HepG2 (cell line): ENCODE data around the gene ZNF669. TPM values are rescaled to one million over a fixed set of nuclear protein-coding genes. Genes with fewer than 3 reads are reported as not detected.
"Not testable (repeated sequence)": the region's sequence is repeated elsewhere in the genome, so short reads cannot be mapped to it uniquely, and the experiment has no call there.

ENCODE experiments used
- ATAC-seq: fragments of 200-7000 bp; cut with Tn5 transposase; 3 replicates; pipeline ENCODE4 v1.9.1; 2020; ENCODE audit warnings: mild to moderate bottlenecking, moderate library complexity
- BruUV-seq: library from RNA; stranded (reverse); fragments of 400-500 nt; replicated peaks from 2 replicates; lab custom pipeline; 2021; lab: Mats Ljungman, UMichigan
- CTCF ChIA-PET: fragments of 300-600 bp; formaldehyde crosslinking; extraction: SDS; loops from one replicate; lab custom pipeline; 2021; ENCODE audit warnings: low total read pairs, inconsistent platforms, low intra/inter-chr PET ratio; lab: Yijun Ruan, JAX
- POLR2A ChIA-PET: fragments of 350-600 bp; sonication (Branson Sonifier 250); formaldehyde crosslinking; loops from one replicate; lab custom pipeline; 2020; ENCODE audit warnings: antibody characterized with exemption, inconsistent platforms; lab: Yijun Ruan, JAX
- DNase-seq: peaks from one replicate; pipeline ENCODE4 v3.0.0-alpha.2; 2015; ENCODE audit warnings: low spot score
- FAIRE-seq: peaks from 3 replicates; lab custom pipeline; 2011; peaks lifted over from hg19 to GRCh38; lab: Jason Lieb, UNC
- H2AFZ ChIP-seq: one replicate; pipeline ENCODE4 v1.6.1; 2011; ENCODE audit warnings: low read length, inconsistent platforms
- H3K27ac ChIP-seq: fragments of 300-600 bp; 3 replicates; pipeline ENCODE4 v1.8.0; 2011; ENCODE audit warnings: mixed run types, mild to moderate bottlenecking, mixed read lengths, low read length, inconsistent platforms; ENCODE audit not compliant: insufficient read depth; ENCODE audit errors: extremely low read length
- H3K27me3 ChIP-seq, 2 experiments: fragments of 200-600 bp in 1 of 2; 2 replicates in 1 of 2; 3 replicates in 1 of 2; pipeline versions ENCODE4 v1.6.0 to v1.8.0; 2011; ENCODE audit warnings: low read length in 2 of 2, mild to moderate bottlenecking in 2 of 2, moderate library complexity in 2 of 2, inconsistent platforms in 1 of 2; ENCODE audit not compliant: insufficient read depth in 2 of 2, control insufficient read depth in 1 of 2
- H3K36me3 ChIP-seq, 2 experiments: fragments of 200-600 bp in 1 of 2; replicated peaks in 1 of 2; 2 replicates in 1 of 2; 3 replicates in 1 of 2; pipeline versions ENCODE4 v1.5.1 to v1.8.0; 2011; ENCODE audit warnings: low read length in 2 of 2, inconsistent platforms in 1 of 2; ENCODE audit not compliant: insufficient read depth in 2 of 2, control insufficient read depth in 1 of 2
- H3K4me1 ChIP-seq: 2 replicates; pipeline ENCODE4 v1.5.1; 2012; ENCODE audit warnings: low read length, inconsistent platforms; ENCODE audit not compliant: insufficient read depth
- H3K4me2 ChIP-seq: 2 replicates; pipeline ENCODE4 v1.6.0; 2011; ENCODE audit warnings: low read depth, low read length, inconsistent platforms
- H3K4me3 ChIP-seq, 3 experiments: fragments of 200-600 bp in 1 of 3; sonication (generic), shearing (Covaris generic) in 1 of 3; replicated peaks in 1 of 3; 2 replicates each; pipeline ENCODE4 v1.5.1; 2011 to 2016; ENCODE audit warnings: low read length in 3 of 3, inconsistent platforms in 2 of 3, low read depth in 2 of 3, mild to moderate bottlenecking in 2 of 3, control low read depth in 1 of 3, mixed read lengths in 1 of 3; ENCODE audit not compliant: insufficient read depth in 1 of 3
- H3K79me2 ChIP-seq: one replicate; pipeline ENCODE4 v1.6.1; 2011; ENCODE audit warnings: low read length, inconsistent platforms; ENCODE audit not compliant: insufficient read depth
- H3K9ac ChIP-seq: 2 replicates; pipeline ENCODE4 v1.6.0; 2011; ENCODE audit warnings: mild to moderate bottlenecking, low read depth, low read length, inconsistent platforms; ENCODE audit not compliant: insufficient read depth
- H3K9me3 ChIP-seq: 2 replicates; pipeline ENCODE4 v1.5.1; 2012; ENCODE audit warnings: mild to moderate bottlenecking, low read length
- H4K20me1 ChIP-seq: 2 replicates; pipeline ENCODE4 v1.6.0; 2011; ENCODE audit warnings: inconsistent platforms, mild to moderate bottlenecking, low read length, moderate library complexity; ENCODE audit not compliant: insufficient read depth
- KDM2A ChIP-seq: sonication (generic); formaldehyde crosslinking; IDR thresholded peaks from 2 replicates; pipeline ENCODE4 v1.4.0; 2020; ENCODE audit warnings: low read depth, missing genetic modification reagents, borderline replicate concordance
- KDM5A ChIP-seq: fragments of 200-600 bp; sonication (generic); IDR thresholded peaks from 2 replicates; pipeline ENCODE4 v1.7.0; 2018; ENCODE audit warnings: antibody characterized with exemption, mild to moderate bottlenecking, low read length, borderline replicate concordance
- NFKBIZ ChIP-seq: IDR thresholded peaks from 2 replicates; pipeline ENCODE4 v1.6.1; 2018; ENCODE audit warnings: missing genetic modification reagents, missing compliant biosample characterization
- ZFP1 ChIP-seq: IDR thresholded peaks from 2 replicates; pipeline ENCODE4 v1.6.1; 2016
- ZNF678 ChIP-seq: sonication (generic); formaldehyde crosslinking; IDR thresholded peaks from 2 replicates; pipeline ENCODE4 v1.4.0; 2020; ENCODE audit warnings: mild to moderate bottlenecking, missing genetic modification reagents
- WGBS: methylation state at CpG from one replicate; pipeline ENCODE4 v1.1.6; 2017; ENCODE audit warnings: low lambda C conversion rate; 5-methylcytosine and 5-hydroxymethylcytosine counted together
- in situ Hi-C: cut with HindIII; loops from 2 replicates; pipeline ENCODE4 v1.10.0; 2017; ENCODE audit warnings: low pct_unique_long_range_greater_than_20kb; ENCODE audit not compliant: extremely low pct_ligation_motif_present
- intact Hi-C: fragments of 100-400 bp; cut with micrococcal nuclease; formaldehyde crosslinking; loops from one replicate; pipeline ENCODE4 v1.10.0; 2022; ENCODE audit not compliant: unreplicated experiment
- polyA plus RNA-seq, 8 experiments: library from polyadenylated mRNA; depleted of rRNA in 3 of 8; stranded (reverse) in 7 of 8; unstranded in 1 of 8; fragments of >200 nt; fragmentation: Illumina TruSeq in 4 of 8; extraction: Trizol in 4 of 8; gene quantifications; 2 replicates each; pipeline versions ENCODE4 v1.2.1 to v1.2.3, GENCODE V29; 2011 to 2016; ENCODE audit warnings: low read depth in 4 of 8, missing spikeins in 1 of 8, mixed read lengths in 1 of 8; ENCODE audit not compliant: insufficient read depth in 1 of 8
- total RNA-seq, 5 experiments: library from RNA; depleted of rRNA; stranded (reverse); fragments of >200 nt; fragmentation: Illumina TruSeq; extraction: Trizol; gene quantifications; 2 replicates each; pipeline ENCODE4 v1.2.3, GENCODE V29; 2016; ENCODE audit warnings: low read depth in 1 of 5
- TF ChIP-seq, protein P1 (sequence below): sonication (generic); formaldehyde crosslinking; IDR thresholded peaks from 2 replicates; pipeline ENCODE4 v1.5.0; 2020; ENCODE audit warnings: missing genetic modification reagents

The ZNF669 gene
- total and polyA plus RNA-seq, 2 of the 13 experiments (the other 11 are each of a cell fraction or from before 2014, with no cell fraction given) = 3.1 to 14.6 TPM

DNA sequence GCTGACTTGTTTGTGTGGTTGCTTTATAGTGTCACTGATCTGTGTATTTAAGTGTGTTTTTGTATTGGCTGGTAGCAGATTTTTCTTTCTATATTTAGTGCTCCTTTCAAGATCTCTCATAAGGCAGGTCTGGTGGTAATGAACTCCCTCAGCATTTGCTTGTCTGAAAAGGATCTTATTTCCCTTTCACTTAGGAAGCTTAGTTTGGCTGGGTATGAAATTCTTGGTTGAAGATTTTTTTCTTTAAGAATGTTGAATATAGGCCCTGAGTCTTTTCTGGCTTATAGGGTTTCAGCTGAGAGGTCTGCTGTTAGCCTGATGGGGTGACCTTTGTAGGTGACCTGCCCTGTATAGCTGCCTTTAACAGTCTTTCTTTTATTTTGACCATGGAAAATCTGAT, 35.4 kb upstream of the ZNF669 start:
- Histone ChIP-seq H3K9me3 (peaks cover 58% of the 10 kb centered on the region), H3K36me3 (peaks cover 0 to 21% of the 10 kb centered on the region in 2 experiments; a peak in 3 of 5 replicates)
- TF ChIP-seq ZFP1 = peak; percentile 97
- H2AFZ ChIP-seq, in situ Hi-C loops, CTCF ChIA-PET, H3K4me3 ChIP-seq, H3K27ac ChIP-seq, H3K79me2 ChIP-seq, DNase-seq, FAIRE-seq, intact Hi-C loops, H3K27me3 ChIP-seq, H3K4me1 ChIP-seq, H3K9ac ChIP-seq, H3K4me2 ChIP-seq, H4K20me1 ChIP-seq, BruUV-seq, POLR2A ChIA-PET, ATAC-seq: not testable (repeated sequence)

DNA sequence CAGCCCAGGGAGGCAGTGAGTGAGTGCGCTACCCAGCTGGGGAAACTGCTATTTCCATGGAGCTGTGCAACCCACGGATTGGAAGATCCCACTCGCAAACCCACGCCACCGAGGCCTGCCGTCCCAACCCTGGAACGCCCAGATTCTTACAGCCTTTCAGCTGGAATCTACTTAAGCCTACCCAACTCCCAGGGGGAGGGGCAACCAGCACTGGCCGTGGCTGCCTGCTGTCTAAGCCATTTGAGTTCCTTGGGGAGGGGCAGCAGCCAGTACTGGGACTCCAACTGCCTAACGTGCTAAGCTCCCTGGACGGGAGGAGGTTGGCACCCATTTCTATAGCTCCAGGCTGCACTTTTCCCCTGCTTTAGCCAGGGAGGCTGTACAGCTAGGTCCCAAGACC, 27.1 kb upstream of the ZNF669 start:
- H3K27ac ChIP-seq = no peak overlapping the region
- H4K20me1 ChIP-seq = no peaks in the 10 kb centered on the region
- no peaks in the 10 kb centered on the region for H3K4me1 ChIP-seq
- no TSS peak for BruUV-seq
- FAIRE-seq (no peak), ATAC-seq (no peak), DNase-seq (no peak)
- peaks cover 26% of the 10 kb centered on the region for H3K9me3 ChIP-seq
- peaks cover 12% of the 10 kb centered on the region for H3K79me2 ChIP-seq
- H3K27me3 ChIP-seq = no peaks in the 10 kb centered on the region
- POLR2A ChIA-PET = no interaction called here
- H3K4me2 ChIP-seq = no peak overlapping the region
- intact Hi-C loops = no loop called here
- no peak overlapping the region for H3K9ac ChIP-seq
- H3K36me3 ChIP-seq = peaks cover 2 to 10% of the 10 kb centered on the region in 2 experiments; a peak in 3 of 5 replicates
- no peak for TF ChIP-seq KDM2A
- no peak for TF ChIP-seq ZNF678 (CRISPR knock-in tag)
- no peak for TF ChIP-seq NFKBIZ (CRISPR knock-in tag)
- TF ChIP-seq, protein P1, sequence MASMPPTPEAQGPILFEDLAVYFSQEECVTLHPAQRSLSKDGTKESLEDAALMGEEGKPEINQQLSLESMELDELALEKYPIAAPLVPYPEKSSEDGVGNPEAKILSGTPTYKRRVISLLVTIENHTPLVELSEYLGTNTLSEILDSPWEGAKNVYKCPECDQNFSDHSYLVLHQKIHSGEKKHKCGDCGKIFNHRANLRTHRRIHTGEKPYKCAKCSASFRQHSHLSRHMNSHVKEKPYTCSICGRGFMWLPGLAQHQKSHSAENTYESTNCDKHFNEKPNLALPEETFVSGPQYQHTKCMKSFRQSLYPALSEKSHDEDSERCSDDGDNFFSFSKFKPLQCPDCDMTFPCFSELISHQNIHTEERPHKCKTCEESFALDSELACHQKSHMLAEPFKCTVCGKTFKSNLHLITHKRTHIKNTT = no peak
- no peak for TF ChIP-seq KDM5A
- TF ChIP-seq, all 625 proteins: peak for 0
- Histone ChIP-seq H3K4me3 (no peak overlapping the region), H2AFZ (no peak overlapping the region)
- CTCF ChIA-PET = no interaction called here
- whole genome bisulfite sequencing = 100% methylated on average over 1 of the region's 10 CpGs
- in situ Hi-C loops = no loop called here
